Thoracic aorta (tissue), 2 donors: ENCODE measurements around the gene TPSAB1. TPM values are rescaled to one million over a fixed set of nuclear protein-coding genes. Genes with fewer than 3 reads are reported as not detected.

ENCODE experiments used
- ATAC-seq: fragments of 150-250 bp; one replicate; pipeline ENCODE4 v1.8.0; 2017; ENCODE audit warnings: low read depth; ENCODE audit not compliant: insufficient number of reproducible peaks, low FRiP score
- DNase-seq: peaks from one replicate; pipeline ENCODE4 v3.0.0-alpha.2; 2020; ENCODE audit warnings: low spot score
- H3K27ac ChIP-seq, 2 donors: fragments of 200-600 bp; sonication (generic); 1 replicate in 1 of 2; 2 replicates in 1 of 2; pipeline ENCODE4 v1.5.1; 2016; ENCODE audit warnings: mild to moderate bottlenecking in 2 of 2, moderate library complexity in 2 of 2
- H3K27me3 ChIP-seq: fragments of 200-600 bp; sonication (generic); replicated peaks from 2 replicates; pipeline ENCODE4 v1.6.0; 2016; ENCODE audit warnings: mild to moderate bottlenecking; ENCODE audit not compliant: insufficient read depth
- H3K36me3 ChIP-seq: fragments of 200-600 bp; sonication (generic); one replicate; pipeline ENCODE4 v1.5.1; 2016
- H3K4me1 ChIP-seq, 2 donors: fragments of 200-600 bp; sonication (generic); 1 replicate in 1 of 2; 2 replicates in 1 of 2; pipeline versions ENCODE4 v1.5.1 to v1.6.0; 2016; ENCODE audit warnings: low read depth in 2 of 2, mild to moderate bottlenecking in 1 of 2; ENCODE audit not compliant: control insufficient read depth in 1 of 2
- H3K4me3 ChIP-seq: fragments of 200-600 bp; sonication (generic); 2 replicates; pipeline ENCODE4 v1.5.1; 2016; ENCODE audit warnings: mild to moderate bottlenecking
- H3K9me3 ChIP-seq: fragments of 200-600 bp; sonication (generic); 2 replicates; pipeline ENCODE4 v1.5.1; 2016
- total RNA-seq, 2 donors: library from RNA; depleted of rRNA; stranded (reverse); fragments of >200 nt; gene quantifications; one replicate each; pipeline versions ENCODE4 v1.1.0 to v1.2.3, GENCODE V29; 2016
- TF ChIP-seq, protein P1 (sequence below): fragments of 200-600 bp; sonication (generic); IDR thresholded peaks from one replicate; pipeline ENCODE4 v1.5.1; 2019; ENCODE audit warnings: antibody characterized with exemption

Gene TPSAB1
- total RNA-seq, 2 donors from 2014 or later: 26.0 to 164 TPM

DNA sequence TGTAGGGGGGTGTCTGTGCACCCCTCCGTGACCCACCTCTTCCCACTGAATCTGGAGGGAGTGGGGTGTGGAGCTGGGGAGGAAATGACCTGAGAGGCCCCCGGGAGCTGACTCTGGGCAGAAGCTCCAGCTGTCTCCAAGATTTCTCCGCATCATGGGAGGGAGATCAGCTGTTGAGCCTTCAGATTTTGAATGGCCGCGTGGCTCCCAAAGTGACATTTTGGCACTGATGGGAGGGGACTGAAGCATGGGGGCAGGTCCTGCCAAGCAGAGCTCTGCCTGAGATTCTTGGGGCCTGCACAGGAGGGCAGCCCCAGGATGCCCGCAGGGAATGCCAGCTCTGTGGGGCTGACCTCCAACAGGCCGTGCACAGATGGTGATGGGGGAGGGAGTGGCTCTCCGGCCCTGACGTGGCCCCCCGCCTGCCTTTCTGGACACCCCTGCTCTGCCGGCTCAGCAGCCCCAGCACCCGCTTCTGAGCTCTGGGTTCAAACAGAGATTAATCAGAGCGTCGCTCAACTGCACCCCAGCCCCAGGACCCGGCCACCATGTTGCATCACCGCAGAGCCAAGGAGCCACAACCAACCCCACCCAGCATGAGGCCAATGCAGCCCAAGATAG, 43.6 kb downstream of the TPSAB1 start:
- Histone ChIP-seq H3K4me3 (no peak overlapping the region), H3K36me3 (no peaks in the 10 kb centered on the region), H3K27me3 (no peaks in the 10 kb centered on the region), H3K9me3 (no peaks in the 10 kb centered on the region), H3K27ac (no peak overlapping the region), H3K4me1 (no peaks in the 10 kb centered on the region)
- TF ChIP-seq, protein P1, sequence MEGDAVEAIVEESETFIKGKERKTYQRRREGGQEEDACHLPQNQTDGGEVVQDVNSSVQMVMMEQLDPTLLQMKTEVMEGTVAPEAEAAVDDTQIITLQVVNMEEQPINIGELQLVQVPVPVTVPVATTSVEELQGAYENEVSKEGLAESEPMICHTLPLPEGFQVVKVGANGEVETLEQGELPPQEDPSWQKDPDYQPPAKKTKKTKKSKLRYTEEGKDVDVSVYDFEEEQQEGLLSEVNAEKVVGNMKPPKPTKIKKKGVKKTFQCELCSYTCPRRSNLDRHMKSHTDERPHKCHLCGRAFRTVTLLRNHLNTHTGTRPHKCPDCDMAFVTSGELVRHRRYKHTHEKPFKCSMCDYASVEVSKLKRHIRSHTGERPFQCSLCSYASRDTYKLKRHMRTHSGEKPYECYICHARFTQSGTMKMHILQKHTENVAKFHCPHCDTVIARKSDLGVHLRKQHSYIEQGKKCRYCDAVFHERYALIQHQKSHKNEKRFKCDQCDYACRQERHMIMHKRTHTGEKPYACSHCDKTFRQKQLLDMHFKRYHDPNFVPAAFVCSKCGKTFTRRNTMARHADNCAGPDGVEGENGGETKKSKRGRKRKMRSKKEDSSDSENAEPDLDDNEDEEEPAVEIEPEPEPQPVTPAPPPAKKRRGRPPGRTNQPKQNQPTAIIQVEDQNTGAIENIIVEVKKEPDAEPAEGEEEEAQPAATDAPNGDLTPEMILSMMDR: no peak
- no peak for DNase-seq
- ATAC-seq: no peak

DNA sequence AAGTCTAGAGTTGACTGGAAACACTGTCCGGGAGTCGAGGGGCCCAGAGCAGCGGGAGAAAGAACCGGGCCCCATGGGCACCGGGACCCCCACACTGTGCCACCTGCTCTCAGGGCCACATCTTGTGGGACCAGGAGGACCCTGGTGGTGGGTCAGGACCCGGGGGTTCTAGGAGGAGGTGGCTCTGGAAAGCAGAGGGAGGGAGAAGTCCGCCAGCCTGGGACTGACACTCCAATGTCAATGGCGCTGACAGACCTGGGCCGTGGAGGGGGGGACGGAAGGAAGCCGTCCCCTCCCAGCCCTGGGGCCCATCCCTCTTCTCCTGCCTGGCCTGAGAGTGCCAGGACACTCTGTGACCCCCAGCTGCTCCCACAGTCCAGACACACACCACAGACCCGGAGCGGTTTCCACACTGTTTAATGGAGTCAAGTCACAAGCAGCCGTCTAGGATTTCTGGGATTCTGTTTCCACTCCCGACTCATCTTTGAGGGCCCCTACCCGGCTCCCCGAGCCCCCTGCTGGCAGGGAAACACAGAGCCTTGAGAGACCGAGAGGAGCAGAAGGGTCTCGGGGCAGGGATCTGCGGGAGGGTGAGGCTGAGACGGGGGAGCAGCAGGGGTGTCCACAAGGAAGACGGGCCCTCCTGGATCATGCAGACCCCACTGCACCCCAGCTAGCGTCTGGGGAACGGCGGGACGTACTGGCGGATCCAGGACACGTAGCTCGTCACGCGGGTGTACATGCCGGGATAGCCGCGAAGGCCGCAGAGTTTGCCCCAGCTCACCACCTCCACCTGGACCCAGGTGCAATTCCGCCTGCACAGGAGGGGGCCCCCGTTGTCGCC, 45.4 kb downstream of the TPSAB1 start:
- Histone ChIP-seq H3K4me3 (no peak overlapping the region), H3K9me3 (no peaks in the 10 kb centered on the region), H3K27me3 (no peaks in the 10 kb centered on the region), H3K27ac (no peak overlapping the region), H3K36me3 (no peaks in the 10 kb centered on the region), H3K4me1 (no peaks in the 10 kb centered on the region)
- DNase-seq (no peak), ATAC-seq (no peak)
- TF ChIP-seq, protein P1: no peak

DNA sequence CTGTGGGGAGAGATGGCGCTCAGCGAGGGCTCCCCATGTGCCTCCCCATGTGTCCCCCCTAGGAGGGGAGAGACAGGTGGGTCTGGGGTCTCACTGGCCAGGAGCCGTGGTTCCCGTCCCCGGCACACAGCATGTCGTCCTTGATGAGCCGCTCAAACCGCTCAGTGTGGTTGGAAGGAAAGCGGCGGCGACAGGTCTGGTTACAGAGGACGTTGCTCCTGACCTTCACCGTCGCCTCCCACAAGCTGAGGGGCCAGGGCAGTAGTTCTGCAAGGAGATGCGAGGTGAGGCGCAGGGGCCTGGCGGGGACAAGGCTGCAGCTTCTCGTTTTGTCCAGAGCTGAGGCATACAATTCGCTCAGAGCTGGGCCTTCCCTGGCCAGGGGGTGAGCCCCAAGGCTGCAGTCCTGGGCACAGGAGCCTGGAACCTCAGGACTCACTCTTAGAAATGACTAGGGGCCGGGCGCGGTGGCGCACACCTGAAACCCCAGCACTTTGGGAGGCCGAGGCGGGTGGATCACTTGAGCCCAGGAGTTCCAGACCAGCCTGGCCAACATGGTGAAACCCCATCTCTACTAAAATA, 46.1 kb downstream of the TPSAB1 start:
- Histone ChIP-seq H3K27ac (no peak overlapping the region), H3K9me3 (no peaks in the 10 kb centered on the region), H3K27me3 (peaks cover 3% of the 10 kb centered on the region), H3K4me3 (no peak overlapping the region), H3K36me3 (no peaks in the 10 kb centered on the region), H3K4me1 (no peaks in the 10 kb centered on the region)
- TF ChIP-seq, protein P1: no peak
- DNase-seq: no peak
- ATAC-seq: no peak

DNA sequence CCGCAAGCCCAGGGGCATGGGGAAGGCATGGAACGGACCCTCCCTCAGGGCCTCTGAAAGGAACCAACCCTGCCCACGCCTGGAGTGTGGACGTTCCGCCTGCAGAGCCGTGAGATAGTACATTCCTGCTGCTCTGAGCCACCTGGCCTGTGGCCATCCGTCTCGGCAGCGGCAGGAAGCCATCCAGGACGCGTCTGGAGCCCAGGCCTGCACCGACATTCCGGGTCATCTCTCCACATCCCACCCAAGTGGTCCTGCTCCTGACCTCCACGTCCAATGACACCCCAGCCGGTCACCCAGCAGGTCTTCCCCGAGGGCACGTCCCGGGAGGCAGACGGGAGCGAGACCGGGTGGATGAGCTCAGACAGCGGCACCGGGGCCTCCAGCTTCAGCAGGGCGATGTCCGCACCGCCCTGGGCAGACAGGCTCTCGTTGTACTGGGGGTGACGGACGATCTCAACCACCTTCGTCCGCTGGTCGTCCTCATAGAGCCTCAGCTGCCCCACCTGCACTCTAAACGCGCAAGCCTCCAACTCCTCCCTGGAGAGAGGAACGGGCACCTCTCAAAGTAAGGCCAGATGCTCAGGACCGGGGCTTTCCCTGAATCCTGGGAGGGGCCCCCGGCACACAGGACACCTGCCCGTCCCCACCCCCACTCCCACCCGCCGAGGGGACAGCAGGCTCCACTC, 47.6 kb downstream of the TPSAB1 start:
- TF ChIP-seq, protein P1: no peak
- H3K36me3 ChIP-seq: no peaks in the 10 kb centered on the region
- no peak overlapping the region for H3K4me3 ChIP-seq
- H3K4me1 ChIP-seq: no peaks in the 10 kb centered on the region
- ATAC-seq (no peak), DNase-seq (no peak)
- H3K9me3 ChIP-seq: no peaks in the 10 kb centered on the region
- peaks cover 4% of the 10 kb centered on the region for H3K27me3 ChIP-seq
- no peak overlapping the region for H3K27ac ChIP-seq
